HFF-Myc (cell line): Measurements from ENCODE around the gene GALM.

ENCODE experiments used
- DNase-seq: peaks from one replicate; pipeline ENCODE4 v3.0.0-alpha.2; 2011; ENCODE audit warnings: low read depth; ENCODE audit errors: extremely low read depth
- H3K4me3 ChIP-seq: replicated peaks from 2 replicates; pipeline ENCODE4 v1.5.1; 2011; ENCODE audit warnings: low read depth, mild to moderate bottlenecking, control low read depth, low read length
- CTCF ChIP-seq: IDR thresholded peaks from 2 replicates; pipeline ENCODE4 v1.5.1; 2012; ENCODE audit warnings: mild to moderate bottlenecking, low read depth, low read length, control low read depth; ENCODE audit errors: missing control alignments

Gene GALM

GRCh38 chr2:38747819-38748218 is 81.9 kb downstream of the GALM start:
- peak overlapping the region; percentile 68 for H3K4me3 ChIP-seq
- DNase-seq, result no peak

GRCh38 chr2:38748391-38748790 is 82.5 kb downstream of the GALM start:
- H3K4me3 ChIP-seq, result peak overlapping the region; percentile 68
- DNase-seq, result no peak
- no peak for TF ChIP-seq CTCF

More at GRCh38 chr2:38747819-38748218, 81.9 kb downstream of the GALM start:
- no peak for TF ChIP-seq CTCF

GRCh38 chr2:38748943-38749804 is 83.3 kb downstream of the GALM start:
- TF ChIP-seq CTCF, result no peak

GRCh38 chr2:38750011-38750890 is 84.3 kb downstream of the GALM start:
- DNase-seq, result no peak
- no peak for TF ChIP-seq CTCF
- H3K4me3 ChIP-seq, result peak overlapping the region; percentile 68

More at GRCh38 chr2:38748943-38749804, 83.3 kb downstream of the GALM start:
- peak overlapping the region; percentile 68 for H3K4me3 ChIP-seq
- no peak for DNase-seq

- peak within 1 kb of the TSS; percentile 68 for H3K4me3 ChIP-seq
- DNase-seq, result peak; percentile 99
- TF ChIP-seq CTCF, result no peak
Measured at GRCh38 chr2:38750891-38751595, 85.1 kb downstream of the GALM start, which contains the start of gene SRSF7. Gene SRSF7, minus strand, starts transcription at chr2:38751361. Its CDS starts 105 bp downstream, at chr2:38751256.
